ENCODE results near the gene CCM2. TPM values are rescaled to one million over a fixed set of nuclear protein-coding genes. Genes with fewer than 3 reads are reported as not detected.
"Not testable (repeated sequence)": the region's sequence is repeated elsewhere in the genome, so short reads cannot be mapped to it uniquely, and the experiment has no call there.

CCM2 gene
- polyA plus RNA-seq, 3 donors, result 21.7 to 58.0 (median 47.7) TPM

DNA sequence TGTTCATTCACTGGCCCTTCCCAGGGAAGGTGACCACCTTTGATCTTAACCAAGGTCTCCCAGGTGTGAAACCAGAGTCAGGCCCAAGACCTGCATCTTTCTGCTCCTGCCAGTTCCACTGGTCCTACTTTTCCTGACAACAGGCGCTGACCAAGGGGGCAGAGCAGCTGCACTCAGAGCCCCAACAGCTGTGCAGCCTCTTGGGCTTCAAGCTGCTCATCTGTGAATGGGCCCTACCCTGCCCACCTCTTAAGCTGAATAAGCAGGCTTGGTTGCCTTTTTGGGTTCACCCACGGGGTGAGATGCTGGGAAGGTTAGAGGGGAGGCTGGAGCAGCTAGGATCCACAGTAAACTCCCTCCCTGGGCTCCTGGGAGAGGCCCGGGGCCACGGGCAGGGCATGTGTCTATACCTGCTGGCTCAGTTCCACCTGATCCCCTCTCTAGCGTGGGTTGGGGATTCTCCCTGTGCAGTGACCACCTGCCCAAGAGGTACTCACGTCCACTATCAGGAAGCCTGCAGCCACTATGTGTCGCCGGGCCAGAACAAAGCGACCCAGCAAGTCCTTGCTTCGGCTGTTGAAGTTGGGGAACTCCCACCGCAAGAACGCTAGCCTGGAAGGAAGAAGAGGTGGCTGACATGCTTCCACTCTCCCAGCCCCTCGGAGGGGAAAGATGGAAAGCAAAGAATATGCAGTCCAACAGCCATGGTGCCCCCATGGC lies 100.9 kb downstream of the CCM2 start:
- H3K27ac ChIP-seq (ENCODE audit: low read depth, low read length), result no peak overlapping the region
- 90 to 93% (median 93%) methylated on average over 13 of the region's 13 CpGs for WGBS, 3 donors

DNA sequence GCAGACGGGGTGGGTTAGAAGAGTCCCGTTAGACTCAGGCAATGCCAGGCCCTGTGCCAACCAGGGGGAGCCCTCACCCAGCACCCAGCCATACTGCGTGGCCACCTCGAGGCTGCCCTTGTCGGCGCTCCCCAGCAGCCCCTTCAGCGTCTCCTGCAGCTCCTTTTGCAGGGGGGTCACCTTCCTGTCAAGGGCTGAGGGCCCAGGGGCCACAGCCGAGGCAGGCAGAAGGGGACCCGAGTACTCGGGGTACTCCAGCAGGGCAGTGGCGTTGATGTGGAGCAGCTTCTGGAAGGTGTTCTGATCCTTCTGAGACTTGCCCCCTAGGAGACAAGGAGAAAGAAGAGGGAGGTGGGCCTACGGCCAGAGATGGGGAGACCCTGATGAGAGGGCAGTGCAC lies 101.7 kb downstream of the CCM2 start:
- no peak overlapping the region for H3K27ac ChIP-seq (ENCODE audit: low read depth, low read length)
- 93 to 94% (median 94%) methylated on average over 12 of the region's 12 CpGs for WGBS, 3 donors

DNA sequence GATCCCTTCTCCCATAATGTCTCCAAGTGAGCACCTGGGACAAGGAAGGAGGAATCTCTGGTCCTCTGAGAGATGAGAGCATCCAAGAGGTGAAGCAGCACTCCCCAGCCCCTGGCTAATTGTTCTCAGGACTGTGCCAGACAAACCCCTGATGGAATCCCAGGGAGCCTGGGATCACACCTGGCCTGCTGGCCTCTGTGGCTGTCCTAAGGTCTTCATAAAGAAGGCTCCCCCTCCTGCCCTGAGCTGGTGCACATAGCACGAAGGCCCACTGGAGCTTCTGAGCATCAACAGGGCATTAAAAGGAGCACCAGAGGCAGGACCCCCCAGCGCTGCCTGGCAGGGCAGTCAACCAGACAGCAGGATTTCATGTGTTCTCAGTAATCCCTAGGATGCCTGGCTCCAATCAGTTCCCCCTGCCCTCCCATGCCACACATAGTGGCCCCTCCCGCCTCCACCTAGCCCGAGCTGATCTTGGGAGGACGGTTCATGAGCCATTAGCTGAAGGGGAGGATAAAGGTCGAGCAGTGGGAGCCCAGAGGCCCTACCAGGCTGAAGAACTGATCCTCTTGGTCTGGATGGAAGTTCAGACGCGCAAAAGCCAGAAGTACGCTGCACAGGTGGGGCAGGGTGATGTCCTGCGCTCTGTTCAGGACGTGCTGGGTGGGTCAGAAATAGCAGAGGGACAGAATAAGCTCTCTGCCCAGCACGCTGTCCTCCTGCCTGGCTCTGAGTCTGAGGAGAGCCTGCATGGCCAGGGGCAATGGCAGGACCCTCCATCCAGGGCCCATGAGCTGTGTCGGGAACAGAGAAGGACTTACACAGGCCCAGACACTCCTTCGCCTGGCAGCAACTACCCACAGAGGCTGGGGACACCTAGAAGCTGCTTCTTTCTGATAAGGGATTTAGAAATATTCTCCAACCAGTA lies 103.0 kb downstream of the CCM2 start:
- WGBS, 3 donors, result 80 to 95% (median 92%) methylated on average over 13 to 14 of the region's 14 CpGs
- no peak overlapping the region for H3K27ac ChIP-seq (ENCODE audit: low read depth, low read length)

DNA sequence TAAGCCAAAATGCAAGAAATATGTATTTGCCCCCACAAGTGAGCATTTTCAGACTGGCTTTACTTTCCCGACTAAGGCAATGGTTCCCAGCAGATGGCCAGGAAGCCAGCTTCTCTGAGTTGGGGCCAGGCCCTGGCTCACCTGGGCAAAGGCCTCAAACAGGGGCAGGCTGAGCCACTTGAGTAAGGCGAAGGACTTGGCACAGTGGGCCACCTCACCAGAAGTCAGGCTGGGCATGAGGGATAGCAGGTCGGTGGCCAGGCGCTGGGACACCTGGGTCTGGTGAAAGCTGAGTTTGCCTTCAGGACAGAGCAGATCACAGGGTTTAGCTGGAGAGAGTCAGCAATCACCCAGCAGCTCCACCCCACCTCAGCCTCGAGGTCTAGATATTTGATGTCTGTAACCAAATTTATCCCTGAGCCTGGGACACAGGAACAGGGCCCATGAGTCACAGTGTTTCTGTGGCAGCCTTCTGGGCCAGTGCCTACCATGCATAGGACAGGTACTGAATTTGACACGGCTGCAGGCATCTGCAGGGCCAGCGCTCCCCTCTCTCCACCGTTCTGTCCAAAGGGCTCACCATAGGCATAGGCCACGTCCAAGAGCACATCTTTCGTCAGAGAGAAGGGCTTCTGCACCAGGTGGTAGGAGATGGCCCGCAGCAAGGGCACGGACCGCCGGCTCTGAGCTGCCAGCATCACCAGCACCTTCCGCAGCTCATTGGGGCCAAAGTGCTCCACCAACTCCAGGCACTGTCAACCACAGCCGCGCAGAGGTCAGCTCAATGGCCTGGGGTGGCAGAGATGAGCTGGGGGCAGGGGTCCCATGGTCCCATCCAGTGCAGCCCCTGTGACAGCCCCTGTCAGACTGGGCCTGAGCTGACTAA lies 104.2 kb downstream of the CCM2 start:
- 92 to 96% (median 95%) methylated on average over 17 of the region's 17 CpGs for WGBS, 3 donors
- no peak overlapping the region for H3K27ac ChIP-seq (ENCODE audit: low read depth, low read length)

DNA sequence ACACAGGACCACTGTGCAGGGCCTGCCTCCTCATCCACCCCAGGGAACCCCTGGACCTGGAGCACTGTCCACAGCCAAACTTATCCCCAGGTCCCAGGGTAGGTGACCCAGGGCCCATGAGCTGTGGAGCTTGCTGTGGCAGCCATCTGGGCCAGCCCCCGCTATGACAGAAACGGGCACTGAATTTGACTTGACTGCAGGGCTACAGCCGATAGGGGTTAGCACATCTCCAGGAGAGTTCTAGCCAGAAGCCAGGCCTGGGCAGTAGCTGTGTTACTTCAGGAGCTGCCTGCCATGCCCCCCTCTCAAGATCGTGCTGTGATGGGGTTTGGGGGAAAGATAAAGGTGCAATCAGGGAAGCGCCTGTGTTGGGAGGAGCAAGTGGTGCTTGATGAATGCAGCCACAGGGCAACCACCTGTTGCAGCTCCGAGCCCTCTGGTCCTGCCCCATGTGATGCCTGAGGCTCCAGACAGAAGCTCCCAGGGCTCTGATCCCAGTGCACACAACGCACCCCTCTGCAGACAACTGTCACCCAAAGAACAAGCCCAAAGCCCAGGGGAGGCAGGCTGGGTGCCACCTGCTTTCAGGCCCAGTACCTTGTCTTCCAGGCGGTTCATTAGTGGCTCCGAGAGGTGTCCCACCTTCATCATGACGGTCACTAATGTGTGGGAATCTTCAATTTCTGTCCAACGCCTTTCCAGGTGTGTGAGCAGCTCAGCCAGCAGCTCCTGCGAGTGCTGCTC lies 105.0 kb downstream of the CCM2 start:
- H3K27ac ChIP-seq (ENCODE audit: low read depth, low read length), result no peak overlapping the region
- 87 to 97% (median 94%) methylated on average over 12 of the region's 12 CpGs for WGBS, 3 donors

DNA sequence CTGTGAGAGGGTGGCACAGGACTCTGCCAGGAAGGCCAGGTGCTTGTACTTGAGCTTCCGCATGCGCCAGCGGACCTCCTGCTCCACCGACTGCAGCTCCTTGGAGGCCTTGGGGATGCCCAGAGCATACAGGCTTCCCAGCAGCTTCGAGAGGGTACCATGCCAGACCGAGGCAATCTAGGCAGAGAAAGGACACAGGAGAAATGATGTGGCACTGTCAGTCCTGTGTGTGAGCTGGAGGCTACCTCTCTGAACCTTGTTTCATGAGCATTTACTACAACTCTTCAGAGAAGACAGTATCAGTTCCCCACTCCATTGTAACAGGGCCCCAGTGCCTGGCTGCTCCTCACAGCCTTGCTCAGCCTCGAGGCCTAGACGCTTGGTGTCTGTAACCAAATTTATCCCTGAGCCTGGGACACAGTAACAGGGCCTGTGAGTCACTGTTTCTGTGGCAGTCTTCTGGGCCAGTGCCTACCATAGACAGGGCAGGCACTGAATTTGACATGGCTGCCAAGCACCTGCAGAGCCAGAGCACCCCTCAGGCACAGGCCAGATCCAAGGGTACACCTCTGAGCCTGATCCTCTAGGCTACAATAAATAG lies 105.7 kb downstream of the CCM2 start:
- no peak overlapping the region for H3K27ac ChIP-seq (ENCODE audit: low read depth, low read length)
- WGBS, 3 donors, result 93 to 94% (median 94%) methylated on average over 8 of the region's 8 CpGs

DNA sequence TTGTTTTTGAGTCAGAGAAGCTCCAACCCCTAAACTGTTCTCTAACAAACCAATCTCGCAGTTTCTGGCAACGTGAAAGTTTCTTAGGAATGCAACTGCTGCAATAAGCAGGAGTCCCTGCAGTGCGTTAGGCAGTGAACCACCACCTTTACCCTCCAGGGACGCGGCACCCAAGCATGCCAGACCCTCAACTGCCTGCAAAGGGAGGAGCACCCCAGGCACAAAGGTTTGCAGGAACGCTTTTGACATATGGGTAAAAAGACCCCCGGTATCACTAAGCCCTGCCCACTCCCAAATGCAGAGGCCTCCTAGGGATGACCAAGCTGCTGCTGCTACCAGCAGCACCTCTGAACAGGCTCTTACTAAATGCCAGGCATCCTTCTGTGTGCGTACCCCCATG lies 106.8 kb downstream of the CCM2 start:
- WGBS, 3 donors, result 67 to 85% (median 78%) methylated on average over 8 of the region's 8 CpGs
- H3K27ac ChIP-seq (ENCODE audit: low read depth, low read length), result no peak overlapping the region

DNA sequence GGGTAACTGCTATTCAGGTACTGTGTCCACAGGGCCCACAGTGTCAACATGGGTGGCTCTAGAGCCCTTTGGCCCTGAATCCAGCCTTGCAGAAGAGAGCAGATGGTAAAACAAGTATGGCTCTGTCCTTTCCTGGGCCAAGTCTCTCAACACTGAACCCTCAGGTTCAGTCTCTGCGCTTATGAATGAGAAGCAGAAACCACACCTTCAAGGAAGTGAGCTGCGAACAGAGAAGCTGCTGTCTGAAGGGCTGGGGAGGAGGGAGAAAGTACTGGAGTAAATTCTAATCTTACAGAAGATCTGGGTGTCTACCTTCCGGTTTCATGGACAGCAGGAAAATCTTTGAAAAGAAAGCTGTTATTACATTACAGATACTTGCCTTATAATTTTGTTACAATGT lies 107.4 kb downstream of the CCM2 start:
- no peak overlapping the region for H3K27ac ChIP-seq (ENCODE audit: low read depth, low read length)
- 75 to 80% (median 79%) methylated on average over 3 of the region's 3 CpGs for WGBS, 3 donors

DNA sequence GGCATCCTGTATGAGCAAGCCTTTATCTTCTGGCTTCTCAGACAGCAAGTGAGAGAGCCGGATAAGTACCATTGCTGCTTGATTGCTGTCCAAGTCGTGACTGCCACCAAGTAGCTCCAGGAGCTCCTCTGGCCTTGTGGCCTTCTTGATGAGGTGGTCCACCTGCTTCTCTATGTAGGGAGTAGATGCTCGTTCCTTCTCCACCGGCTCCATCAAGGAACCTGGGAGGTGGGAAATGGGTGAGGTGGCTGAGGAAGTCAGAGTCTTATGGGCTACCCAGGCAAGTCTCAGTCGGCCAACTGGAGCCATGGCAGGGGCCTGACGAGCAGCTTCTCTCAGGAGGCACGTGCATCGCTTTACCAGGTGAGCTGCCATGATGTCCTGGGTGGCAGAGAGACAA lies 108.9 kb downstream of the CCM2 start:
- 72 to 83% (median 74%) methylated on average over 8 of the region's 8 CpGs for WGBS, 3 donors
- H3K27ac ChIP-seq (ENCODE audit: low read depth, low read length), result no peak overlapping the region

DNA sequence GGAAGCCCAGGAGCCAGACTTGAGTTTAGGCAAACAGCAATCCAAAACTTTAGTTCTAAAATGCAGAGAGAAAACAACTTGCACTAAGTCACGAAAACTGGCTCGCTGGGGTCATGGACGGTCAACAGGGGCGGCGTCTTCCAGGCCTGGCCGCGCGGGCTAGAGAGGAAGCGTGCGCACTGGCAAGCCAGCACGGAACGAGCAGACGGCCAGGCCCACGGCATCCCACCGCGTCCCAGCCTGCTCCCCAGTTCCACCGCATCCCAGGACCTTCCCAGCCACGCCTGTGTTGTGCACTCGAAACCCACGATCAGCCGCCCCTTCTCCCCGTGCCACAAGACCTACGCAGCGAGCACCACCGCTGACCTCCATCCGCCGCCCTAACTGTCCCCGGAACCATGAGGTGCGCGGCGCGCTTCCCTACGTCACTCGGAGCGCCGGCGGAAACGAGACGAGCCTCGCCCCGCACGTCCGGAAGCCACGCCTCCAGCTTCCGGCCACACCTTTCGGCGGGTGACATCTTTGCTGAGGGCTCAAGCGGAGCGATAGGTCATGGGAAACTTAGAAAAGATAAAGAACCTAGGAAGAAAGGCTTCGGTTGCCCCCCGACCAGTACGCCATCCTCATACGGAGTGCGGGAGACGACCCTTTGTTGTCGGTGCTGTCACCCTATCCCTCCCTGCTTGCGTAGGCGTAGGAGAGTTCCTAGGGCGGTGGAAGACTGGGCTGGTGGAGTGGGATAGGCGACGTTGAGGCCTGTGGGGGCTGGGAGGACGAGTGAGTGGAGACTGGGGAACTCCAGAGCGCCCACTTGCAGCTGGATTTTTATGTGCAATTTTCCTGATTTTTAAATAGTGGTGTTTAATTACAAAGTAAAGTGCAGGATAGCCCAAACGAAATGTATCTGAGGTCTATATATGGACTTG lies 111.6 kb downstream of the CCM2 start, which contains the start of gene TBRG4:
Gene TBRG4, minus strand, starts transcription at position 400 of the 926 bp plus-strand sequence. CDS start 2,460 bp downstream, outside the sequence.
- WGBS, 3 donors, result 0 to 1% (median 1%) methylated on average over 61 to 64 of the region's 64 CpGs
- H3K27ac ChIP-seq (ENCODE audit: low read depth, low read length), result peak within 1 kb of the TSS; percentile 90

DNA sequence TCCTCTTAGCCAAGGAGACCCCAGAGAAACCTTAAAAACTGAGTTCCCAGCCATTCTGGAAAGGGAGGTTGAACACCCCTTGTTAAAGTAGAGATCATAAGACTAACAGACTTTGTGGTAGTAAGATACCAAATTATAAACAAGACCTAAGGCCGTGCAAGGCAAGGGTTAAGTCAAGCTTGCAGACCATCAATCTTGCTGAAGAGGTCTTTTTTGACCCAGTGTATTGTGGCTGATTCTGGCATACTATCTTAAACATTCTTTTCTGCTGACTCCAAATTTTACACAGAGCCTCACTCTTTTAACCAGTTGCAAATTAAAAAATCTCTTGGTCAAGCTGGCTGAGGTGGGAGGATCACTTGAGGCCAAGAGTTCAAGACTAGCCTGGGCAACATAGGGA lies 112.6 kb downstream of the CCM2 start:
- 73 to 83% (median 79%) methylated on average over 1 of the region's 1 CpG for WGBS, 3 donors
- H3K27ac ChIP-seq (ENCODE audit: low read depth, low read length), result no peak overlapping the region

DNA sequence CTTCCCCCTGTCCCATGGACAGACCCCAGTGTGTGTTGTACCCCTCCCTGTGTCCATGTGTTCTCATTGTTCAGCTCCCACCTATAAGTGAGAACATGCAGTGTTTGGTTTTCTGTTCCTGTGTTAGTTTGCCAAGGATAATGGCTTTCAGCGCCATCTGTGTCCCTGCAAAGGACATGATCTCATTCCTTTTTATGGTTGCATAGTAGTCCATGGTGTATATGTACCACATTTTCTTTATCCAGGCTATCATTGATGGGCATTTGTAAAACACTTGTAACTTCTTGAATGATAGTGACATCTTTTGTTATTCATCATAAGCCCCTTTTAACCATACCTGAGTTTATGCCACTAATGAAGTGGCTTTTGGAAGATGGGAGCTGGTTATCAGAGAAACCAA lies 114.3 kb downstream of the CCM2 start:
- H3K27ac ChIP-seq (ENCODE audit: low read depth, low read length), result not testable (repeated sequence)
- 70 to 89% (median 70%) methylated on average over 1 of the region's 1 CpG for WGBS, 3 donors

DNA sequence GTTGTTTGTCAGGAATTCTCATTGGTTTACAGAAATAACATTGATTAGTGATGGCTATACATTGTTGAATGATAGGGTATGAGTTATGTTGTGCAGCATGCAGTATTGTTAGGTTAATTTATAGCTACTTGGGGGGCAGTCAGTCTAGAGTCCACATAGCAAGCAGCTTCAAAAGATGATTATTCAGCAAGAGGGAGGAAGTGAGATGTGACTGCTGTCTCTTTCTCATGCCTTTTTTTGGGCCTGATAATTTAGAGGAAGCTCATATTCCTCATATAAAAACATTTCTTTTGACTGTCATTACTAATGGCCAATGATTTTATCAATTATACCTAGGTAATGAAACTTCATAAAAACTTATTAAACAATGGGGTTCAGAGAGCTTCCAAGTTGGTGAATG lies 114.9 kb downstream of the CCM2 start:
- H3K27ac ChIP-seq (ENCODE audit: low read depth, low read length), result no peak overlapping the region

DNA sequence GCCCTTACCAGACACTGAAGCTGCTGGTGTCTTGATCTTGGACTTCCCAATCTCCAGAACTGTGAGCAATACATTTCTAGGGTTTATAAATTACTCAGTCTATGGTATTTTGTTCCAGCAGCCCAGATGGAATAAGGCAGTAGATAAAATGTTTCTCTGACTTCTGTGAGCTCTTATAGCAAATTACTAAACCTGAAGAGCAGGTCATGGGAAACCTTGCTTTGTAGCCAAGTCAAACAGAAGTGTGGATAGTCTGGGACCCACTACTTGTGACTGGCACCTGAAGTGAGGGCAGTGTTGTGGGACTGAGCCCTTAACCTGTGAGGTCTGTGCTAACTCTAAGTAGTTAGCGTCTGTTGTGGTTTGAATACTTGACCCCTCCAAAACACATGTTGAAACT lies 116.0 kb downstream of the CCM2 start:
- H3K27ac ChIP-seq (ENCODE audit: low read depth, low read length), result no peak overlapping the region
- WGBS, 3 donors, result 65 to 91% (median 86%) methylated on average over 1 of the region's 1 CpG

DNA sequence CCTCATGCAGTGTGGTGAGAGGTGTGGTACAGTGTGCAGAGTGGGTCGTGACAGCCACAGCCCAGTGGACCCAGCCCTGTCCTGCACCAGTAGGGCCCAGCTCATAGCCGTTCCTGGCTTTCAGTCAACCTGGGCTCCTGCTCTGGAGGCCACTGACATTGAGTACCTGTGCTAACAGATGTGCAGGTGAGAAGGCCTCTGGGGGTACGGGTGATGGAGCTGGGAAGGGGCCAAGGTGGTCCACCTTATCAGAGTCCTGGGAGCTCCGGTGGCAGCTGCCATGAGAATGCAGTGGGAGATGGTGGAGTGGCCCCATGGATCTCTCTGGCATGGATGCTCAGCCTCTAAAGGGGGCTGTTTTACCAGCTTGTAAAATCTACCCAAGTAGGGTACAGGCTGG lies 117.6 kb downstream of the CCM2 start:
- no peak overlapping the region for H3K27ac ChIP-seq (ENCODE audit: low read depth, low read length)
- WGBS, 3 donors, result 77 to 95% (median 79%) methylated on average over 4 of the region's 4 CpGs

DNA sequence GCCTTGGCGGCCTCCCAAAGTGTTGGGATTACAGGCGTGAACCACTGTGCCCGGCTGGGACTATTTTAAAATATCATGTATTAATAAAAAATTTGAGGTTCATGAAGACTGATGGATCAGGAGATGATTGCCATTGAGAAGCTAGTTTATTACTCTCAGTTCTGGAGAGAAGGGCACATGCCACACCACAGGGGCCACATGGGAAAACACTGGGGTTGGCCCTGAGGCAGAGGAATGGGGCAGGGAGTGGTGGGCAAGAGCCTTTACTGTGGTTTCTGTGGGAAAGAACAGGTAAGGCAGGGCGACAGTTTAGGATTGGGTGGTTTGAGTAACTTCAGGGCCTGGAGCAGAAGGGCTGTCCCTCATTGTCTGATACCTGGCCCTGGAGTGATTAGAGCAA lies 118.3 kb downstream of the CCM2 start:
- WGBS, 3 donors, result 86 to 92% (median 89%) methylated on average over 4 of the region's 4 CpGs
- no peak overlapping the region for H3K27ac ChIP-seq (ENCODE audit: low read depth, low read length)

DNA sequence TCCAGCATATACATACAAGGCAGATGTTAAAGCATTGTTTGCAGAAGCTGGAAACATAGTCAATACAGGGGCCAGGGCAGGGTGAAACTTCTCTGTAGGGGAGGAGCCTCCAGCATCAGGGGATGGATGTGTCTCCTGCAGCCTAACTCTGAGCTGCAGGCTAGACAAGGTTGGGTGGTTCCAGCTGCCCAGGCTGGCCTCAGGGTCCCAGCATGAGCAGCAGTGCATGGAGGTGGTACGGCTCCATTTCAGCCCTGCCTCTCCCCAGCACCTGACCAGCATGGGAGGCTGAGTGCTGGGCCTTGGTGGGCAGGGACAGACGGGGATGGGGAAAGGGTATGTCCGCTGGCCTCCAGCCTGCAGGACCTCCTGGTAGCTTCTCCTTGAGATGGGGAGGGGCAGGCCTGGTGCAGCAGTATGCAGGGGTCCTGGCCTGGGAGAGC lies 118.9 kb downstream of the CCM2 start:
- 84 to 93% (median 89%) methylated on average over 3 of the region's 3 CpGs for WGBS, 3 donors
- H3K27ac ChIP-seq (ENCODE audit: low read depth, low read length), result no peak overlapping the region

Data from adipose tissue (tissue), 3 donors.